Measurements from ENCODE around the gene PITPNM3.
A peak's percentile ranks its signal among the peaks of the same experiment; 100 is the strongest.
"Not testable (repeated sequence)": the region's sequence is repeated elsewhere in the genome, so short reads cannot be mapped to it uniquely, and the experiment has no call there.

The PITPNM3 gene

DNA sequence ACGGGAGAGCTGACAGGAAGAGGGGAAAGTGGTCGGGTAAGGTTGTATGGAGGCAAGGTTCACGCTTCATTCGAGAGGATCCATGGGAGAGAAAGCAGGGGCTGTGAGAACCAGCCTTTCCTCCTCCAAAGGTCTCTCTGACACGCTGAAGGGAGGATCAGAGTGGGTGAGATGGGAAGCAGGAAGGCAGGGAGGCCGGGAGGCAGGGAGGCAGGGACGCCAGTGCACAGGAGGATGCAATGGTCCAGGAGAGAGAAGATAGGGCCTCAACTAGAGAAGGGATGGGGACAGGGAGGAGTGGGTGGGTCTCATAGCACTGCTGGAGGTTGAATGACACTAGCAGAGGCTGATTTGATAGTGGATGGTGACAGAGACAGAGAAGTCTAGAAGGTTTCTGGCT, 58.0 kb downstream of the PITPNM3 start:
- DNase-seq, result no peak

GRCh38 chr17:6497496-6498221, 58.7 kb downstream of the PITPNM3 start:
- no peak for DNase-seq

GRCh38 chr17:6496640-6497441, 59.5 kb downstream of the PITPNM3 start:
- DNase-seq, result no peak

DNA sequence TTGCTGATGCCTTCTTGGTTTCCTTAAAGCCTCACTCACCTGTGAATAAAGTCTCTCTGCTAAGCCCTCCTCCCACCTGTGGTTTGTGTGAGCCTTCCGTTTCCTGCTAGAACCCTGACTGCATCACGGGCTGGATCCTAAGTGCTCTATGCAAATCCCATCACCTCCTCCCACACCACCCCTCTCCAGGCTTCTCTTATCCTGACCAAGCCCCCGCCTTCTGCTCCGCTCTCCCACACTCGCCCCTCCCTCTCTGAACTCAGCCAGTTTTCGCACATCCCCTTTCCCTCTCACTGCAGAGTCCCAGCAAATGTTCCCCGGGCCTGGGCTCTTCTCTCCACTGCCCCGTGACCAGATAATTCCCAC, 60.3 kb downstream of the PITPNM3 start:
- DNase-seq, result no peak

- DNase-seq, result no peak
These were observed 60.8 kb downstream of the PITPNM3 start for GRCh38 chr17:6495450-6496115.

- DNase-seq, result no peak
These were observed 62.0 kb downstream of the PITPNM3 start for GRCh38 chr17:6494239-6494941.

DNA sequence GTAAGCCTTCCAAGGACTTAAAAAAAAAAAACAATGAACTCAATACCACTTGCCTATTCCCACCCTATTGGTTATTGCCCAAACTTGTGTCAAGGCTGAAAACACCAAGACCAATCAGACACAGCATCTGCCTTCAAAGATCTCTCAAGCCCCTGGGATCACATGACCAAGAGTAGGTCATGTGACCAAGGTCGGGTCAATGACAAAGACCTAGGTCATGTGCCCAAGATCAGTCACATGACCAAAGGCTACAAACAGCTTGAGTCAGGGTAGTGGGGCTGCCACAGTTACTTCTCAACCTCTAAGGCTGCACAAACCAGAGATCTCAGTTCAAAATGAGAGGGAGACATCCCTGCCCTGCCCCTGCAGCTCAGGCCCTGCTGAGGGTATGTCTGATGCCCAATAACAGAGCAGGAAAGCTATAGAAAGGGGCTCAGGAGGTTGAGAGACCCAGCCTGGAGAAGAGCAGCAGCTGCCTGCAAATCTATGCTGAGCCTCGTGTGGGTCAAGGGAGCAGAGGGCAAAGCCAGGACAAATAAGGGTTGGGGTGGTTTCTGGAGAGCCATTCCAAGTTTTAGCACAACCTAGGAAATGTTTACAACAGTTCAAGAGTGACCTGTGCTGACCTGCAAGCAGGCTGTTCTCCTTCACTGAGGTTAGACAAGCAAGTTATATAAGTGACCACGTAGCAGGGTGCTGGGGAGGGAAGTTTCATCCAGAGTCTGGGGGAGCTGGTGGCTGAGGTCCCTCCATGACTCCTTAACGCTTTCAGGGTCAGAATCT, 63.3 kb downstream of the PITPNM3 start:
- DNase-seq, result no peak

DNA sequence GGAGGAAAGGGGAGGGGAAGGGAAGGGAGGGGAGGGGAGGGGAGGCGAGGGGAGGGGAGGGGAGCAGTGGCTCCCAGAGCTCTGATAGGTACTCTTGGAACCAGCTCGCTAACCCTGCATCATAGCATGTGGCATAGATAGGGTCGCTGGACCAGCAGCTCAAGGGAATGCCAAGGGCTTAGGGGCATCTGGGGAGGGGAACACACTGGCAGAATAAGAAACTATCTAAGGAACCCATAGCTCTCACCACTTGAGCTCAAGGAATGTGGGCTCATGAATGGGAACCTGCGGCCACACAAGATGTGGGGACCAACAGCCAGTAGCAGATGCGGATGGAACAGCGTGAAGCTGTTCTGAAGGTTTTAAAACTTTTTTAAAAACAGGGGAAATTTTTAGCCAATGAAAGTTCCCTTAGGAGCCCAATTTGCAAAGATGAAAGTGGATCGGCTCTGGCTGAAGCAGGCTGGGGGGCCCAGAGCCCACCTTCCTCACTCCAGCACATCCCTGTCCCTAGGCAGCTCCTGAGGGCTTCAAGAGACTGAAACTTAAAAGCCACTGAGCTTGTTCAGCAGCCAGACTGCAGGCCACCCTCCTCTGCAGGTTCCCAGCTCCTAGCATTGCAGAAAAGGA, 65.2 kb downstream of the PITPNM3 start:
- DNase-seq, result no peak

DNA sequence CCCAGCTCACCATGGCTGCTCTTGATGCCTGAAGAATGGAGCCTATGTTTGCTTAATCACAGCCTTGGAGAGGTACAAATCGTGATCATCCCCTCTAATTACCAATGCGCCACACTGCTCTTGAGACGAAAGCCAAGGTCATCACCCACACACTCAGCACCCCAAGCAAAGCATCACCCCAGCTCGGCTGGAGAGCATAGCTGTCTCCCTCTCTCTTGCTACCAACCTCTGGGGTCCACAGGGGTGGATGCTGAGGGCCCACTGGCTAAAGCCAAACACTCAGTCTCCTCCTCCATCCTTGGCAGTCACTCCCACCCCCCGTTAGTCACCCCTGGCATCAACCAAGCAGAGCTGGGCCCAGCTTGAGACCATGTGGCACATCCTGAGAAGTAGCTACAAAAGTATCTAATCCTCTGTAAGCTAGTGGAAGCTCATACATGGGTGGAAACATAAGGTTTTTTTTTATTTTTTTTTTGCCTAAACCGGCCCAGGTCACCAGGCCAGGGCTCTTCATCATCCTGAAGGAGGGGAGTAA, 67.3 kb downstream of the PITPNM3 start:
- peak in 3 of 14 donors; percentile 12 to 34 (median 32) for DNase-seq

DNA sequence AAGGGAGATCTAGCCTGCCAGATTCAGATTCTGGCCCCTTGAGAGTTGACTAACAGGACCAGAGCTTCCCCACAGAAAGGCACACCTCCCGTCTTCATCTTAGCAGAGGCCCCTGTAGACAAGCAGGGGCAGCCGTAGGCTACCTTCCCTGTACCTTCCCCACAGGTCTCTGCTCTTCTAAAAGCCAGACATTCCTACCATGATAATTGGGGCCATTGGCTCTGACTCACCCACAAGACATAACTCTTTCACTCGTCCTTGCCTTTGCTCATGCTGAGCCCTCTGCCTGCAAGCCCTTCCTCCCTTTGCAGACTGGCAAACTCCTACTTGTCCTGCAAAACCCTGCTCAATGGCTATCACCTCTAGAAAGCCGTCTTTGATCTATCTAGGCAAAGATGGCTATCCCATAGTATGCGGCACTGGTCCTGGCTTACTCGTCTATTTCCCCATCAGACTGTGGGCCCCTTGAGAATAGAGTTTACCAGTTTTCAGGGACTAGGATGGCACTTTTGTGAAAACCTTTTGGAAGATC, 68.3 kb downstream of the PITPNM3 start:
- DNase-seq, result no peak

DNA sequence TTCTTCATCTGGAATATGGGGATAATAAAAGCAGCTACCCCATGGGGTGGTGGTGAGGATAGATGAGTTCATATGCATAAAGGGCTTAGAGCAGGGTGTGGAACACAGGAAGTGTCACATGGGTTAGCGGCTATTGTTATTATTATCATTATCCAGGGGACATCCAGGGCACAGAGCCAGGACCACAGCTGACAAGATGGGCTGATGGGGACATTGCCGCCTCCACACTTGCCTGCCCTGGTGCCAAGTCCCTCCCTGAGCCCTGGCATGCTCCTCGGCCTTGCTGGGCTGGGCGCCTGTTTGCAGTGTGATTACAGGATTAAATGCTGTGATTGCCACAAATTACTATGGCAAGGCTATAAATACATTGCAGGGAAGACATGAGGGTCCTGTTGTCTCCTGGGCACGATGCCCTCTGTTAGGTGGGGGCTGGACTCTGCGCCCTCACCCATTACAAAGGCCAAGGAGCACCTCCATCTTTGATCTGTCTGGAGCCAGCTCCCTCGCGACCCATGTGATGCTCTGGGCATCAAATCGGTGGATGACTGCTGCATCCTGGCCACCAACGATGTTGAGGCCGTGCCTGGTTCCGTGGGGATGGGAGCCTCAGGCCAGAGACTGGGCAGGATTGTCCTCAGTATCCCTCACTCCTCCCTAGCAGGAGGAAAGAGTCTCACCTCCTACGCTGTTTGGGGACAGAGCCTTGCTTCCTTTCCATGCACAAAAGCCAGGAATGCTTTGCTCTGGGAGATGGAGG, 68.9 kb downstream of the PITPNM3 start:
- DNase-seq, result peak in 1 of 14 donors; percentile 87

DNA sequence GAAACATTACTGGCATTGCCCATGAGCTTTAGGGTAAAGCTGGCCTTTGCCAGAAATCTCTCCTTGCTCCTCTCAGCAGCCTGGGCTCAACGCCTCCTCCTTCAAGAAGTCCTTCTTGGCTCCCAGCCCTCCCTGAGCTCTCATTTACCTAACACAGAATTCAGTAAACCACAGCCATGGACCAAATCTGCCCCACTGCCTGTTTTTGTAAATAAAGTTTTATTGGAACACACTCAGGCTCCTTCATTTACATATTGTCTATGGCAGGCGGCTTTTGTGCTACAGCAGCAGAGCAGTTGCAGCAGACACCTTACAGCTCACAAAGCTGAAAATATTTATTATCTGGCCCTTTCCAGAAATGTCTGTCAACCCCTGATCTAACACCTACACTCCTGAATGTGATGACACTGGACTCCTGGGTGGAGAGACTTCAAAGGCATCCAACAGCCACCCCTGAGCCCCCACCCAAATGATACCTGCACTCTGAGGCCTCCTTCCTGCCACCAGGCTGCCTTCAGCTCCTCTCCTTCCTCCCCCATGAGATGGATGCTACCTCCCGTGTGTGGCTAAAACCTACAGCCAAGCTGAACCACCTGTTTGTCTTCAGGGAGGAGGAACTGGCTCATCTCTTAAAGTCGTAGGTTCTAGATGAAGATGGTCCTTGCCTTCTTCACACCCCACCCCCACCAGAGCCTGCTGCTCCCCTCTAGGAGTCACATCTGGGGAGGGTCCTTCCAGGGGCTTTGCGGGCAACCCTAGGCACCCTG, 70.5 kb downstream of the PITPNM3 start:
- peak in 1 of 14 donors; percentile 43 for DNase-seq

DNA sequence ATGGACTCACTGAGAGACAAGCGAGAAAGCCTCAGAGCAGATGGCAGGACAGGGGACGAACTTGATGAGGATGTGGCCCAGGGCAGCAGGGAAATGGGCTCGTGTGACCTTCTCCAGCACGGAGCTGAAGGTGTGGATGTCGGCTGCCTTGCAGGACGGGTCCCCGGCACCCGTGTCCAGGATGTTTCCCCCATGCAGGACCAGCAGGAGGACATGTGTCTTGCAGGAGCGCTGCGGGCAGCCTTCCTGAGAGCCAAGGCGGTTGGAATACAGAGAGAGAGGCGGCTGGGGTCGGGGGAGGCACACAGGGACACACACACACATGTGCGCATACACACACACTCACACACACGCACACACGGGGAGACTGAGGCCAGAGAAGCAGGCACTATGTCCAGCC, 72.8 kb downstream of the PITPNM3 start:
- DNase-seq, result no peak

GRCh38 chr17:6482796-6483195, 73.6 kb downstream of the PITPNM3 start:
- DNase-seq, result not testable (repeated sequence)

DNA sequence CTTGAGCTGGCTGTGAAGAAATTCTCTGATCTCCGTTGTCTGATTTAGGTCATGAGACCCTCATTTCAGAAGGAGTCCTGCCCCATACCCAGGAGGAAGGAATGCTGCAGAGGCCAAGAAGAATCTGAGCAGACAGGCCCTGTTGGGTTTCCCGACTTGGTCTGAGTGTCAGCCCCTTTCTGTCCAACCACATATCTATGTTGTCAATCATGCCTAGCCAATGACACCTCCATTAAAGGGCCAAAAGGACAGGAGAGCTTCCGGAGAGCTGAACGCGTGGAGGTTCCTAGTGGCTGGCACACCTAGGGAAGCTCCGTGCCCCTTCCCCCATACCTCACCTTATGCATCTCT, 74.3 kb downstream of the PITPNM3 start:
- no peak for DNase-seq

DNA sequence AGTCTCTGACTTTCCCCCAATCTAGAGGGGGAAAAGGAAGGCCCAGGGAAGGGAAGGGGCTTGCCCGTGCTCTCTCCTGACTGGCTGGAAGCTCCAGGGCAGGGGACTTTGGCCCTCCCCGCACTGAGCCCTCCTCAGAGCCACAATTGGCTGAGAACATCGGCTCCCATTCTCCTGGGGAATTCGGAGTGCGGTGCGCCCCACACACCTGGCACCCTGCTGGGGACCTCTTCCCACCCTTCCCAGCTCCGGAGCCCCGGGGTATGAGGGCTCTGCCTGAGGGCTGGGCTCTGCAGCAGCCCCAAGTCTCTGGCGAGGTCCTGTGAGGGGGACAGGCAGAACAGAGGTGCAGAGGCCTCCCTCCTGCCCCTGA, 76.1 kb downstream of the PITPNM3 start:
- no peak for DNase-seq

- DNase-seq, result peak in 1 of 14 donors; percentile 27
These were observed 76.6 kb downstream of the PITPNM3 start for GRCh38 chr17:6479622-6480302.

- no peak for DNase-seq
These were observed 77.9 kb downstream of the PITPNM3 start for GRCh38 chr17:6478486-6478885.

GRCh38 chr17:6477831-6478383, 78.4 kb downstream of the PITPNM3 start:
- DNase-seq, result no peak
